ENCODE measurements around the gene DECR2.

The DECR2 gene

GRCh38 chr16:369866-370436 is 31.7 kb upstream of the DECR2 start:
- Histone ChIP-seq H3K4me1 (ENCODE audit: control insufficient read depth, insufficient read depth, low read length) (peaks cover 19% of the 10 kb centered on the region), H3K9ac (ENCODE audit: low read length) (no peak overlapping the region), H3K27me3 (ENCODE audit: control insufficient read depth, insufficient read depth, low read length) (no peaks in the 10 kb centered on the region), H3K9me3 (ENCODE audit: control insufficient read depth, low read length) (no peaks in the 10 kb centered on the region), H3K36me3 (ENCODE audit: control insufficient read depth, insufficient read depth, low read length) (peaks cover 11% of the 10 kb centered on the region), H3K4me3 (ENCODE audit: low read length) (no peak overlapping the region)

GRCh38 chr16:370443-370842 is 31.2 kb upstream of the DECR2 start, which contains the start of gene MRPL28:
MRPL28 (minus strand) TSS chr16:370538; CDS start chr16:370218, 320 bp downstream.
- Histone ChIP-seq H3K4me1 (ENCODE audit: control insufficient read depth, insufficient read depth, low read length) (peaks cover 19% of the 10 kb centered on the region), H3K9me3 (ENCODE audit: control insufficient read depth, low read length) (no peaks in the 10 kb centered on the region), H3K27me3 (ENCODE audit: control insufficient read depth, insufficient read depth, low read length) (no peaks in the 10 kb centered on the region), H3K9ac (ENCODE audit: low read length) (peak within 1 kb of the TSS; percentile 55), H3K36me3 (ENCODE audit: control insufficient read depth, insufficient read depth, low read length) (peaks cover 11% of the 10 kb centered on the region), H3K4me3 (ENCODE audit: low read length) (no peak within 1 kb of the TSS)

- Histone ChIP-seq H3K36me3 (ENCODE audit: control insufficient read depth, insufficient read depth, low read length) (peaks cover 13% of the 10 kb centered on the region), H3K4me3 (ENCODE audit: low read length) (no peak overlapping the region), H3K27me3 (ENCODE audit: control insufficient read depth, insufficient read depth, low read length) (no peaks in the 10 kb centered on the region), H3K9ac (ENCODE audit: low read length) (peak overlapping the region; percentile 55), H3K9me3 (ENCODE audit: control insufficient read depth, low read length) (no peaks in the 10 kb centered on the region), H3K4me1 (ENCODE audit: control insufficient read depth, insufficient read depth, low read length) (peaks cover 19% of the 10 kb centered on the region)
Observed at GRCh38 chr16:370979-371514, 30.6 kb upstream of the DECR2 start.

- Histone ChIP-seq H3K36me3 (ENCODE audit: control insufficient read depth, insufficient read depth, low read length) (peaks cover 16% of the 10 kb centered on the region), H3K4me1 (ENCODE audit: control insufficient read depth, insufficient read depth, low read length) (peaks cover 19% of the 10 kb centered on the region), H3K4me3 (ENCODE audit: low read length) (no peak overlapping the region), H3K9me3 (ENCODE audit: control insufficient read depth, low read length) (no peaks in the 10 kb centered on the region), H3K9ac (ENCODE audit: low read length) (no peak overlapping the region), H3K27me3 (ENCODE audit: control insufficient read depth, insufficient read depth, low read length) (no peaks in the 10 kb centered on the region)
Observed at GRCh38 chr16:371515-372301, 30.0 kb upstream of the DECR2 start.

GRCh38 chr16:372302-372983 is 29.2 kb upstream of the DECR2 start:
- no peaks in the 10 kb centered on the region for H3K9me3 ChIP-seq (ENCODE audit: control insufficient read depth, low read length)
- H3K27me3 ChIP-seq (ENCODE audit: control insufficient read depth, insufficient read depth, low read length), result no peaks in the 10 kb centered on the region
- peaks cover 21% of the 10 kb centered on the region for H3K36me3 ChIP-seq (ENCODE audit: control insufficient read depth, insufficient read depth, low read length)
- H3K4me3 ChIP-seq (ENCODE audit: low read length), result no peak overlapping the region
- no peak overlapping the region for H3K9ac ChIP-seq (ENCODE audit: low read length)
- peaks cover 19% of the 10 kb centered on the region for H3K4me1 ChIP-seq (ENCODE audit: control insufficient read depth, insufficient read depth, low read length)

GRCh38 chr16:373020-373598 is 28.6 kb upstream of the DECR2 start:
- H3K9ac ChIP-seq (ENCODE audit: low read length), result no peak overlapping the region
- no peaks in the 10 kb centered on the region for H3K27me3 ChIP-seq (ENCODE audit: control insufficient read depth, insufficient read depth, low read length)
- peaks cover 21% of the 10 kb centered on the region for H3K36me3 ChIP-seq (ENCODE audit: control insufficient read depth, insufficient read depth, low read length)
- peaks cover 19% of the 10 kb centered on the region for H3K4me1 ChIP-seq (ENCODE audit: control insufficient read depth, insufficient read depth, low read length)
- no peaks in the 10 kb centered on the region for H3K9me3 ChIP-seq (ENCODE audit: control insufficient read depth, low read length)
- H3K4me3 ChIP-seq (ENCODE audit: low read length), result no peak overlapping the region

- H3K4me1 ChIP-seq (ENCODE audit: control insufficient read depth, insufficient read depth, low read length), result peaks cover 24% of the 10 kb centered on the region
- no peaks in the 10 kb centered on the region for H3K27me3 ChIP-seq (ENCODE audit: control insufficient read depth, insufficient read depth, low read length)
- no peak overlapping the region for H3K4me3 ChIP-seq (ENCODE audit: low read length)
- H3K9ac ChIP-seq (ENCODE audit: low read length), result no peak overlapping the region
- peaks cover 13% of the 10 kb centered on the region for H3K36me3 ChIP-seq (ENCODE audit: control insufficient read depth, insufficient read depth, low read length)
- H3K9me3 ChIP-seq (ENCODE audit: control insufficient read depth, low read length), result no peaks in the 10 kb centered on the region
Observed at GRCh38 chr16:373848-374615, 27.7 kb upstream of the DECR2 start.

GRCh38 chr16:374616-374926 is 27.1 kb upstream of the DECR2 start:
- Histone ChIP-seq H3K4me1 (ENCODE audit: control insufficient read depth, insufficient read depth, low read length) (peaks cover 25% of the 10 kb centered on the region), H3K9me3 (ENCODE audit: control insufficient read depth, low read length) (no peaks in the 10 kb centered on the region), H3K27me3 (ENCODE audit: control insufficient read depth, insufficient read depth, low read length) (no peaks in the 10 kb centered on the region), H3K9ac (ENCODE audit: low read length) (no peak overlapping the region), H3K36me3 (ENCODE audit: control insufficient read depth, insufficient read depth, low read length) (peaks cover 10% of the 10 kb centered on the region), H3K4me3 (ENCODE audit: low read length) (no peak overlapping the region)

GRCh38 chr16:375212-375611 is 26.5 kb upstream of the DECR2 start:
- peaks cover 10% of the 10 kb centered on the region for H3K36me3 ChIP-seq (ENCODE audit: control insufficient read depth, insufficient read depth, low read length)

GRCh38 chr16:375927-376816 is 25.5 kb upstream of the DECR2 start:
- Histone ChIP-seq H3K27me3 (ENCODE audit: control insufficient read depth, insufficient read depth, low read length) (no peaks in the 10 kb centered on the region), H3K9me3 (ENCODE audit: control insufficient read depth, low read length) (no peaks in the 10 kb centered on the region), H3K36me3 (ENCODE audit: control insufficient read depth, insufficient read depth, low read length) (peaks cover 10% of the 10 kb centered on the region), H3K9ac (ENCODE audit: low read length) (no peak overlapping the region), H3K4me1 (ENCODE audit: control insufficient read depth, insufficient read depth, low read length) (peaks cover 27% of the 10 kb centered on the region), H3K4me3 (ENCODE audit: low read length) (no peak overlapping the region)

More at GRCh38 chr16:375212-375611, 26.5 kb upstream of the DECR2 start:
- Histone ChIP-seq H3K9me3 (ENCODE audit: control insufficient read depth, low read length) (no peaks in the 10 kb centered on the region), H3K9ac (ENCODE audit: low read length) (no peak overlapping the region), H3K27me3 (ENCODE audit: control insufficient read depth, insufficient read depth, low read length) (no peaks in the 10 kb centered on the region), H3K4me3 (ENCODE audit: low read length) (no peak overlapping the region), H3K4me1 (ENCODE audit: control insufficient read depth, insufficient read depth, low read length) (peaks cover 27% of the 10 kb centered on the region)

Measured in mucosa of stomach (tissue), 1 donor.